Activated T-helper 17 cell treated with anti-CD3 and anti-CD28 coated beads, Interleukin-2, amount 50 U/mL, for 72 hours (primary cell): ENCODE results near the gene CDH23. TPM values are rescaled to one million over a fixed set of nuclear protein-coding genes. Genes with fewer than 3 reads are reported as not detected.

Experiments
- ATAC-seq: fragments of 150-1000 bp; cut with Tn5 transposase; replicated peaks from 2 replicates; pipeline ENCODE4 v1.10.0; 2021; ENCODE audit warnings: mild to moderate bottlenecking, moderate library complexity
- H3K27ac Mint-ChIP-seq: one replicate; pipeline ENCODE4 v1.8.0; 2022; ENCODE audit warnings: mixed read lengths
- H3K27me3 Mint-ChIP-seq: one replicate; pipeline ENCODE4 v1.8.0; 2022; ENCODE audit warnings: mixed read lengths
- H3K36me3 Mint-ChIP-seq: one replicate; pipeline ENCODE4 v1.8.0; 2022; ENCODE audit warnings: low read depth, mild to moderate bottlenecking, mixed read lengths
- H3K4me1 Mint-ChIP-seq: one replicate; pipeline ENCODE4 v1.8.0; 2022; ENCODE audit warnings: mixed read lengths
- H3K4me3 Mint-ChIP-seq: one replicate; pipeline ENCODE4 v1.8.0; 2022; ENCODE audit warnings: mild to moderate bottlenecking, mixed read lengths
- H3K9me3 Mint-ChIP-seq: one replicate; pipeline ENCODE4 v1.8.0; 2022; ENCODE audit warnings: mixed read lengths
- total RNA-seq, 2 donors: library from RNA; stranded (reverse); gene quantifications; one replicate each; pipeline ENCODE4 v1.2.3, GENCODE V29; 2022

CDH23 gene
- total RNA-seq, 2 donors from 2014 or later, result 0.09 to 16.2 TPM

DNA sequence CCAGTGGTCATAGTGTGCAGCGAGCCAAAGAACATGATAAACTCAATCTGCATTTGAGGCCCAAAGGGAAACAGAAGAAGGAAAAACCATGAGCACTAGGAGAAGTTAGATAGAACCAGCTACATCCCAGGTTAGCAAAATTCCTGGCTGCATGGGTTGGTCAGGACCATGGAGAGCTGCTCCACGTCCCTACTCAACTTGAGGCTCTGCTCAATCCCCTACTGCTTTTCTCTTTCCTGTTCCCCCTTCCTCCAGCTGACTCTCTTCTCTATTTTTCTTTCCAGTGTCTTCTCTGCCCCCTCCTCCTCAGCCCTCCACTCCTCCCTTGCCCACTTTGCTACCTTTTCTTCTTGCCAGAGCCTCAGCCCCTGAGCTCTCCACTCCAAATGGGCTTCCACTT, 398.5 kb downstream of the CDH23 start:
- H3K27me3 Mint-ChIP-seq, result no peaks in the 10 kb centered on the region
- no peak for ATAC-seq
- no peak overlapping the region for H3K27ac Mint-ChIP-seq
- peaks cover 7% of the 10 kb centered on the region for H3K4me1 Mint-ChIP-seq
- no peaks in the 10 kb centered on the region for H3K9me3 Mint-ChIP-seq
- H3K36me3 Mint-ChIP-seq, result no peaks in the 10 kb centered on the region
- H3K4me3 Mint-ChIP-seq, result no peak overlapping the region

GRCh38 chr10:71796749-71797405, 400.2 kb downstream of the CDH23 start:
- Mint-ChIP-seq H3K27me3 (no peaks in the 10 kb centered on the region), H3K36me3 (no peaks in the 10 kb centered on the region), H3K27ac (no peak overlapping the region), H3K4me3 (no peak overlapping the region), H3K4me1 (peaks cover 12% of the 10 kb centered on the region), H3K9me3 (no peaks in the 10 kb centered on the region)
- no peak for ATAC-seq

DNA sequence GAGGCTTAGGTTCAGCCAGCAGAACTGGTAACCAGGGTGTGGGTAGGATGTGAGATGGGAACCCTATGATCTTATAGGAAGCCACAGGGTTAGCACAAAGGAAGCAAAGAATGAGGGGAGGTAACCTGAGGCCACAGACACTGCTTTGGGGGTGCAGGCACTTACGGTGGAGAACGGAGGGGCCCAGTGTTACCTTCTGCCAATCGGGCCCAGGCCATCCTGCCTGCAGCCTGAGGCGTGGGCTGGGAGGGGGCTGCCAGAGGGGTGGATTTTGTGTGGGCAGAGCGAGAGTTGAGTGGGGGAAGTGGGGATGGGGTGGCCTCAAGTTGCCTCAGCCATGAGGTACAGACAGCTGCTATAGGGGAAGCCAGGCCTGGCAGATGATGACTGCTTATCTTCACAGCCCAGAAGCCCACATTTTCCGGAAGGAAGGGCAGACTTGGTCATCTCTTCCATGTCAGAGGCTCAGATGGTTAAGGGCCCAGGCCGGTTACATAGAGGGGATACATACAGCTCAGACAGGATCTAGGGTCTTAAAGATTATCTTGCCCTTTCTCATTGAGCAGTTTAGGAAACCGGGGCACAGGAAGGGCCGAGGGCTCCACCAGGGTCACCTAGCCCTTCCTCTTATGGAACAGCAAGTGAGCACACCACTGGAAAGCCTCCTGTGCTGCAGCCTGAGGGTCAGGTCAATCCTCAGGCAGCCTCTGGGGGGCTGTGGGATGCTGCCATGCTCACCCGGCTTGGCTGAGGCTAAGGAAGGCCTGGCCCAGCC, 401.0 kb downstream of the CDH23 start:
- no peak for ATAC-seq
- Mint-ChIP-seq H3K36me3 (no peaks in the 10 kb centered on the region), H3K4me1 (peaks cover 12% of the 10 kb centered on the region), H3K4me3 (no peak overlapping the region), H3K9me3 (no peaks in the 10 kb centered on the region), H3K27ac (no peak overlapping the region), H3K27me3 (no peaks in the 10 kb centered on the region)

- Mint-ChIP-seq H3K4me3 (no peak overlapping the region), H3K9me3 (no peaks in the 10 kb centered on the region), H3K27ac (no peak overlapping the region), H3K4me1 (peaks cover 12% of the 10 kb centered on the region), H3K27me3 (no peaks in the 10 kb centered on the region), H3K36me3 (no peaks in the 10 kb centered on the region)
- ATAC-seq, result no peak
These were observed 401.5 kb downstream of the CDH23 start for GRCh38 chr10:71798308-71798624.

DNA sequence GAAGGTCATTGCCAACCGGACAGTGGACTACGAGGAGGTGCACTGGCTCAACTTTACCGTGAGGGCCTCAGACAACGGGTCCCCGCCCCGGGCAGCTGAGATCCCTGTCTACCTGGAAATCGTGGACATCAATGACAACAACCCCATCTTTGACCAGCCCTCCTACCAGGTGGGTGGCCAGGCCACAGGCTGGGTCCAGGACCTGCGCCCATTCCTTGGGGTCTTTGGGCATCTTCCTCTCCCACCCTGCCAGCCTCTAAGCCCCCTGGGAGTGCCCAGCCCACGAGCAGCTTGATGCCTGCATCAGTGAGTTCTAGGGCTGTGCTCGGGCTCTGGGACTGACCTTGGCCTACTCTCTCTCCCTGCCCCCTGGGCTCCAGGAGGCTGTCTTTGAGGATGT, 402.4 kb downstream of the CDH23 start:
- H3K27me3 Mint-ChIP-seq, result no peaks in the 10 kb centered on the region
- H3K36me3 Mint-ChIP-seq, result no peaks in the 10 kb centered on the region
- peaks cover 14% of the 10 kb centered on the region for H3K4me1 Mint-ChIP-seq
- H3K27ac Mint-ChIP-seq, result no peak overlapping the region
- H3K9me3 Mint-ChIP-seq, result no peaks in the 10 kb centered on the region
- H3K4me3 Mint-ChIP-seq, result no peak overlapping the region
- ATAC-seq, result no peak

DNA sequence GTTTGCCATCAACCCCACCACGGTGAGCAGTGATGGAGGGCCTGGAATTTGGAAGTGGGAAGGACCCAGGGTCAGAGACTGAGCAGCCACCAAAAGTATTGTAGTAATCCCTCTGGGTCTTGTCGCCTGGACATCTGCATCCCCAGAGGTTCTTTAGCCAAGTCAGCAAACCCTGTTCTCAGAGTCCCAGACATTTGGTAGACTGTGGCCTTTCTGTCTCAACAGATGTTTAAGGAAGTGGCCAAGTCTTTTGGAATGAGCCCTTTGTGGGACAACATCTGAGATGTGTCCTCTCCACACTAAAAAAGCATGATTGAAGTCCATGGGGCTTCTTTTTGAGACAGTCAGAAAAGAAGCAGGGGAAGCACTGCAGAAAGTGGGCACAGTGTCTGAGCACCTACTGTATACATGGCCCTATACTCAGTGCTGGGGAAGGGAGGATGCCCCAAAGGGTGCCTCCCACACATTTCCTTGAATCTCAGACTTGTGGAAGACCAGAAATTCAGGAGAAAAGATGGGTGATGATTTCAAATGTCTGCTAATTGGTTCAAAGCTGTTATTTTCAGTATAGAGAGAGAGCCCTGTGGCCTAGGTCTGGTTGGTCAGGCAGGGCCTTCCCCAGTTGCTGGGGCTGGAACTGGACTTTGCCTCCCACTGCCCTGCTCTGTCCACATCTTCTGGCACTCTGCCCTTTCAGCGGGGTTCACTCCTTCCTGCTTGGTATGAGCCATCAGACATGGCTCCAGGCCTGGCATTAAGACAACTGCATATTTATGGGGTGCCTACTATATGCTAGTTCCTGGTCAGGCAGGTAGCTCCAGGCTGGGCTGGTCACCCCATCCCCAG, 403.1 kb downstream of the CDH23 start:
- Mint-ChIP-seq H3K4me1 (peaks cover 19% of the 10 kb centered on the region), H3K9me3 (no peaks in the 10 kb centered on the region), H3K4me3 (no peak overlapping the region), H3K27me3 (no peaks in the 10 kb centered on the region), H3K27ac (no peak overlapping the region), H3K36me3 (no peaks in the 10 kb centered on the region)
- no peak for ATAC-seq

DNA sequence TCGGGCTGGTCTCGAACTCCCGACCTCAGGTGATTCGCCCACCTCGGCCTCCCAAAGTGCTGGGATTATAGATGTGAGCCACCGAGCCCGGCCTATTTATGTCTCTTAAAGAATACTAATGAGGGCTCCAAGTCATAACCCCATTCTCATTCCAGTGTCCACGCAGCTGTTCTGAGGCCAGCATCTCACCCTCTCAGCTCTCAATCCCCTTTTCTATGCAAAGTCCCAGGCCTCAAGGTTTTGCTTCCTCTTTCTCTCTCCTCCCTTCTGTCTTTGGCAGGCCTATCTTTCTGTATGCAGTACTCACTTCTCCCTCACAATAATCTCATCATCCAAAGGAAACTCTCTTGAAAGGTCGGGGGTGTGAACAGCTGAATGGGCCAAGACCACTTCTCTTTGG, 404.6 kb downstream of the CDH23 start:
- Mint-ChIP-seq H3K36me3 (no peaks in the 10 kb centered on the region), H3K27me3 (no peaks in the 10 kb centered on the region), H3K27ac (no peak overlapping the region), H3K9me3 (no peaks in the 10 kb centered on the region), H3K4me1 (peaks cover 19% of the 10 kb centered on the region), H3K4me3 (no peak overlapping the region)
- ATAC-seq, result no peak

- Mint-ChIP-seq H3K4me1 (peaks cover 16% of the 10 kb centered on the region), H3K9me3 (no peaks in the 10 kb centered on the region), H3K4me3 (no peak overlapping the region), H3K36me3 (no peaks in the 10 kb centered on the region), H3K27ac (no peak overlapping the region), H3K27me3 (no peaks in the 10 kb centered on the region)
- no peak for ATAC-seq
These were observed 405.5 kb downstream of the CDH23 start for GRCh38 chr10:71802235-71802634.

DNA sequence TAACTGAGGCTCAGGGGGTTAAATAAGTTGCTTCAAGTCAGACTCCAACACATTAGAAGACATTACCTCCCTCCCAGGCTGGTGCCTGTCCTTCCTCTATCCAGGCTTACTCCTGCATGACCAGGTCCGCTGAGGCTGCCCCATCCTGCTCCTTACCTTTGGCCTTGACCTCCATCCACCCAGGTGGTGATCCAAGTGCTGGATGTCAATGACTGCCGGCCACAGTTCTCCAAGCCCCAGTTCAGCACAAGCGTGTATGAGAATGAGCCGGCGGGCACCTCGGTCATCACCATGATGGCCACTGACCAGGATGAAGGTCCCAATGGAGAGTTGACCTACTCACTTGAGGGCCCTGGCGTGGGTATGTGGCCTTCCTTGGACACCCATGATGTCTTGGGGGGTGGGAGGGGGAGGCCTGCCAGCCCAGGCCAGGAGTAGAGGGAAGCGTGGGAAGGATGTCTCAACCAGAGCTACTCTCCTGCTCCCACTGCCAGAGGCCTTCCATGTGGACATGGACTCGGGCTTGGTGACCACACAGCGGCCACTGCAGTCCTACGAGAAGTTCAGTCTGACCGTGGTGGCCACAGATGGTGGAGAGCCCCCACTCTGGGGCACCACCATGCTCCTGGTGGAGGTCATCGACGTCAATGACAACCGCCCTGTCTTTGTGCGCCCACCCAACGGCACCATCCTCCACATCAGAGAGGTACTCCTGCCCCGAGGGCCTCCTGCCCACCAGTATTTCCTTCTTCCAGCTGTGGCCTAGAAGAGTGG, 406.2 kb downstream of the CDH23 start:
- Mint-ChIP-seq H3K4me1 (peaks cover 12% of the 10 kb centered on the region), H3K36me3 (no peaks in the 10 kb centered on the region), H3K27me3 (no peaks in the 10 kb centered on the region), H3K4me3 (no peak overlapping the region), H3K27ac (no peak overlapping the region), H3K9me3 (no peaks in the 10 kb centered on the region)
- ATAC-seq, result no peak

DNA sequence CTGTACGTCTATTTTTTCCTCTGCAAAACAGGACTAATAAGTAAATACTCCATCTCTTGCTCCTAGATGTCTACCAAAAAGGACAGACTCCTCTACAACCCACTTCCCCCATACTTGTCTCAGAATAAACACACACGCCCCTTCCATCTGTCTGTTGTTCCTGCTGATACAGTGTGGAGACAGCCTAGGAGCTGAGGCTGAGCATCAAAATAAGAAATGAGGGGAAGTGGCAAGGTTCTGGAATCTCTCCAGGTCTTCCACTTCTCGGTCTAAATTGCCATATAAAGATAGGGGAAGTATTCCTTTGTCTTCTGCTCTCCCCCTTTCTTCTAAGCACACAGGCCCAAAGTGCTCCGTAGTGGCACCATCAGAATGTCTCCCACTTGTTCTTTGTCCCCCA, 407.4 kb downstream of the CDH23 start:
- Mint-ChIP-seq H3K27ac (peak overlapping the region; percentile 18), H3K9me3 (no peaks in the 10 kb centered on the region), H3K4me3 (no peak overlapping the region), H3K36me3 (no peaks in the 10 kb centered on the region), H3K4me1 (peaks cover 12% of the 10 kb centered on the region), H3K27me3 (no peaks in the 10 kb centered on the region)
- ATAC-seq, result no peak

DNA sequence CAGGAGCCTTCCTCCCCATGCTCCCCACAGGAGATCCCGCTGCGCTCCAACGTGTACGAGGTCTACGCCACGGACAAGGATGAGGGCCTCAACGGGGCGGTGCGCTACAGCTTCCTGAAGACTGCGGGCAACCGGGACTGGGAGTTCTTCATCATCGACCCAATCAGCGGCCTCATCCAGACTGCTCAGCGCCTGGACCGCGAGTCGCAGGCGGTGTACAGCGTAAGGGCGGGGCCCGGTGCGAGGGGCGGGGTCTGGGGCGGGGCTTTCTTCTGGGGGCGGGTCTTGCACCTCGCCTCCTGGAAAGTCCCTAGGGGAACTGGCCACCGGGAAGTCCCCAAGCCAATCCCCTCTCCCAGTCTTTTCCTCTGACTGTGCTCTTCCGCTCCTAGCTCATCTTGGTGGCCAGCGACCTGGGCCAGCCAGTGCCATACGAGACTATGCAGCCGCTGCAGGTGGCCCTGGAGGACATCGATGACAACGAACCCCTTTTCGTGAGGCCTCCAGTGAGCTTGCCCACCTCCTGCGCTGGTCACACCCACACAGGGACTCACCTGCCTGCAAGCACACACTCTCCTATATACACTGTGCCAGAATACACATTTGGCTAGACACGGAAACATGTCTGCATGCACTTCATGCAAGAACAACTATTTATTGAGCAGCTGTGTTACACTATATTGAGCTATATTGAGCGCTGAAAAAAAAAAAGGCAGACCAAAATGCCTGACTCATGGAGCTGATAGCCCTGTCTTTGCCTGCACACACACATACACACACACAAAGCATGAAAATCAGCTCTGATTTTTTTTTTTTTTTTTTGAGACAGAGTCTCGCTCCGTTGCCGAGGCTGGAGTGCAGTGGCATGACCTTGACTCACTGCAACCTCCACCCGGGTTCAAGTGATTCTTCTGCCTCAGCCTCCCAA, 409.3 kb downstream of the CDH23 start:
- Mint-ChIP-seq H3K9me3 (no peaks in the 10 kb centered on the region), H3K4me3 (no peak overlapping the region), H3K27me3 (no peaks in the 10 kb centered on the region), H3K36me3 (no peaks in the 10 kb centered on the region), H3K4me1 (peaks cover 12% of the 10 kb centered on the region), H3K27ac (no peak overlapping the region)
- peak; percentile 37 for ATAC-seq

- H3K27me3 Mint-ChIP-seq, result no peaks in the 10 kb centered on the region
- no peaks in the 10 kb centered on the region for H3K36me3 Mint-ChIP-seq
- H3K4me3 Mint-ChIP-seq, result no peak overlapping the region
- no peak overlapping the region for H3K27ac Mint-ChIP-seq
- H3K4me1 Mint-ChIP-seq, result peaks cover 6% of the 10 kb centered on the region
- H3K9me3 Mint-ChIP-seq, result no peaks in the 10 kb centered on the region
- ATAC-seq, result no peak
These were observed 410.2 kb downstream of the CDH23 start for GRCh38 chr10:71806704-71807556.
